GM12872 (cell line): ENCODE results near the gene DAAM2.

Experiments used
- CTCF ChIP-seq: IDR thresholded peaks from 3 replicates; pipeline ENCODE4 v1.5.1; 2011; ENCODE audit warnings: low read depth, mild to moderate bottlenecking, low read length, moderate library complexity; ENCODE audit not compliant: insufficient read depth

DAAM2 gene

GRCh38 chr6:39950125-39950720 lies 158.0 kb downstream of the DAAM2 start:
- no peak for TF ChIP-seq CTCF

- no peak for TF ChIP-seq CTCF
Measured at GRCh38 chr6:39951191-39951590, 159.0 kb downstream of the DAAM2 start.

- no peak for TF ChIP-seq CTCF
Measured at GRCh38 chr6:39951716-39952115, 159.5 kb downstream of the DAAM2 start.

GRCh38 chr6:39952167-39952566 lies 160.0 kb downstream of the DAAM2 start:
- TF ChIP-seq CTCF, result no peak

- TF ChIP-seq CTCF, result no peak
Measured at GRCh38 chr6:39953076-39953618, 161.0 kb downstream of the DAAM2 start.
